Stimulated activated naive CD8-positive, alpha-beta T cell treated with anti-CD3 and anti-CD28 coated beads, Interleukin-15, amount 100 ng/mL, for 72 hours (primary cell): ENCODE data around the gene KRTAP12-2.
"Not testable (repeated sequence)": the region's sequence is repeated elsewhere in the genome, so short reads cannot be mapped to it uniquely, and the experiment has no call there.

Source experiments
- ATAC-seq: fragments of 150-1000 bp; cut with Tn5 transposase; 2 replicates; pipeline ENCODE4 v1.10.0; 2021; ENCODE audit warnings: mild to moderate bottlenecking, moderate library complexity
- DNase-seq, 2 donors: peaks; one replicate each; pipeline ENCODE4 v3.0.0; 2021 to 2022
- H3K27ac Mint-ChIP-seq, 2 donors: one replicate each; pipeline ENCODE4 v1.8.0; 2022; ENCODE audit warnings: mild to moderate bottlenecking in 2 of 2, mixed read lengths in 2 of 2, moderate library complexity in 2 of 2
- H3K27me3 Mint-ChIP-seq: one replicate; pipeline ENCODE4 v1.8.0; 2022; ENCODE audit warnings: mixed read lengths
- H3K4me1 Mint-ChIP-seq: one replicate; pipeline ENCODE4 v1.8.0; 2022; ENCODE audit warnings: mild to moderate bottlenecking, mixed read lengths
- H3K4me3 Mint-ChIP-seq, 2 donors: one replicate each; pipeline ENCODE4 v1.8.0; 2022; ENCODE audit warnings: mild to moderate bottlenecking in 2 of 2, mixed read lengths in 2 of 2, moderate library complexity in 1 of 2
- H3K9me3 Mint-ChIP-seq, 2 donors: one replicate each; pipeline ENCODE4 v1.8.0; 2022; ENCODE audit warnings: mixed read lengths in 2 of 2

KRTAP12-2 gene

DNA sequence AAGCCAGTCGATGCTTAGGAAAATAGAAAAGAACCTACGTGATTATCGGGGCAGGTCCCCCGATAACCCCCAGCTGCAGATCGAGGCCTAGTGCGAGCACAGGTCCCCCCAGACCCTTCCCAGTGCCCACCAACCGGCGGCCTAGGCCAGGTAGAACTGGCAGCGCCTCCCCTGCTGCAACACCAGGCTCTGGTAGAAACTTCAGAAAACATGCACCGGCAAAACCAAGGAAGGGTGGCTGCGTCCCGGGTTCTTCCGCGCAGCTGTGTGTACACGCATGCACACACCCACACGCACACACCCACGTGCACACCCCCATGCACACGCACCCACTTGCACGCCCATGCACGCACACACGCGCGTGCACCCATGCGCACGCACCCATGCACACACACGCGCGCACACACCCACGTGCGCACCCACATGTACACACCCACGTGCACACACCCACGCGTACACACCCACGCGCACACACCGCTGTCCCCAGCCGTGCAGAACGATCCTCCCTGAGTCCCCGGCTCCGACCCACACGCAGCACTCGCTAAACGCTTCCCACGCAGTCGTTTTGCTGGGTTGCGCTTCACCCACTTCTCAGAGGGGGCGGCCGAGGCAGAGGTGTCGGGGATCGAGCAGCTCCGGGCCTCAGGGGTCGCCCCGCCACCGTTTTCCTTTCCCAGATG is 39.4 kb upstream of the KRTAP12-2 start:
- Mint-ChIP-seq H3K27me3 (peaks cover 100% of the 10 kb centered on the region), H3K4me1 (peaks cover 45% of the 10 kb centered on the region), H3K9me3 (peaks cover 0 to 25% of the 10 kb centered on the region in 2 donors), H3K4me3 (peak overlapping the region in 1 of 2 donors; percentile 18), H3K27ac (no peak overlapping the region)
- no peak for ATAC-seq
- no peak for DNase-seq

DNA sequence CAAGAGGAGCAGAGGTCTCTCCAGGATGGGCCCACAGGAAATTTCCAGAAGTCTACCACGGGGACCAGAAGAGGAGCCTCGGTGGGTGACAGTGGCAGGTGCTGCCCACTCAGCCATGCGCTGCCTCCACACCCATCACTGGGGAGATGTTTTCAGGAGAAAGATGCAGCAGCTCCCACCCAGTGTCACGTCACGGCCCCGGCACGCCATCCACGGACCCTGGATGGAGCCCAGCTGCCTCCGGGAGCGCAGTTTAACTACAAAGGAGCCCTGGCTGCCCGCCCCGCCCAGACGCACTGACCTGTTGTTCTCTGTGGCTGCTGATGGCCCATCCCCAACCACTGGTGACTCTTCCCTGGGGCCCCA is 37.9 kb upstream of the KRTAP12-2 start:
- DNase-seq (no peak), ATAC-seq (no peak)
- peaks cover 100% of the 10 kb centered on the region for H3K27me3 Mint-ChIP-seq
- H3K4me1 Mint-ChIP-seq: peaks cover 34% of the 10 kb centered on the region
- no peak overlapping the region for H3K4me3 Mint-ChIP-seq
- no peak overlapping the region for H3K27ac Mint-ChIP-seq
- peaks cover 0 to 25% of the 10 kb centered on the region in 2 donors for H3K9me3 Mint-ChIP-seq

DNA sequence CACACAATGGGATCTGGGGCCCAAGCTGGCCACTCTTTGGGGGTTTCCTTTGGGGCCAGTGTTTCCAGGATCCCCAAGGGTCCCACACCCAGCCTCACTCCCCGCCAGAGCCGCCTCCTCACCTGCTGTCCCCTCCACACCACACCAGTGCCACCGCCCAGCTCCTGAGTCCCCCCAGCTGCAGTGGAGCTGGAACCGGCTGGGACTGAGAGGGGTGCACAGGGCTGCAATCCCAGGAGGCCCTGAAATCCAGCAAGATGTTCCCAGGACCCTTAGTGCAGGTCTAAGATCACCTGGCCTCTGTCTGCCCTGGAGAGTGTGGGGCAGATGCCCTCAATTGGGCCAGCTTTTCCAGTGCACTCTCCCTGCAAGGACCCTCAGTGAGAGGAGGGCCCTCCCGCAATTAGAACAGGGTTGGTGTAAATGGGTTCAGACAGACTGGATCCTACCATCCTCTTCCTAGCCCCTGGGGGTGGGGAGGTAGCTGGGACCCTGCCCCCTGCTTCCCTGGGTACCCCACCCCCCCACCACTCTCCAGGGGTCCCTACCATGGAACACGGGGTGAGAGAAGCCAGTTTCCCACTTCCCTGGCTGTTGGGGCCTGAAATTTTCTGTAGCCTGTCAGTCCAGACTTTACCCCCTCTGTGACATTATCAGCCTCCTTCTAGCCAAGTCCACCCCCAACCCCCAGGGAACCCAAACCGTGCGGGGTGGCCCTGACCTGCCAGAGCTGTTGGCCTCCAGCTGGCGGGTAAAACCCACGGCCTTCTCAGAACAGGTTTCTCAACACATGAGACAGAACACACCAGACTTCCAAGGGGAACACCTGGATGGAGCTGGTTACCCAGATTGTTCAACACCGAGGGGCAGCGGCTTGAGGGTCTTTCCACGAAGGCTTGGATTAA is 37.3 kb upstream of the KRTAP12-2 start:
- no peak for ATAC-seq
- Mint-ChIP-seq H3K4me1 (peaks cover 31% of the 10 kb centered on the region), H3K9me3 (peaks cover 0 to 25% of the 10 kb centered on the region in 2 donors), H3K27ac (no peak overlapping the region), H3K4me3 (no peak overlapping the region), H3K27me3 (peaks cover 100% of the 10 kb centered on the region)
- DNase-seq: no peak

DNA sequence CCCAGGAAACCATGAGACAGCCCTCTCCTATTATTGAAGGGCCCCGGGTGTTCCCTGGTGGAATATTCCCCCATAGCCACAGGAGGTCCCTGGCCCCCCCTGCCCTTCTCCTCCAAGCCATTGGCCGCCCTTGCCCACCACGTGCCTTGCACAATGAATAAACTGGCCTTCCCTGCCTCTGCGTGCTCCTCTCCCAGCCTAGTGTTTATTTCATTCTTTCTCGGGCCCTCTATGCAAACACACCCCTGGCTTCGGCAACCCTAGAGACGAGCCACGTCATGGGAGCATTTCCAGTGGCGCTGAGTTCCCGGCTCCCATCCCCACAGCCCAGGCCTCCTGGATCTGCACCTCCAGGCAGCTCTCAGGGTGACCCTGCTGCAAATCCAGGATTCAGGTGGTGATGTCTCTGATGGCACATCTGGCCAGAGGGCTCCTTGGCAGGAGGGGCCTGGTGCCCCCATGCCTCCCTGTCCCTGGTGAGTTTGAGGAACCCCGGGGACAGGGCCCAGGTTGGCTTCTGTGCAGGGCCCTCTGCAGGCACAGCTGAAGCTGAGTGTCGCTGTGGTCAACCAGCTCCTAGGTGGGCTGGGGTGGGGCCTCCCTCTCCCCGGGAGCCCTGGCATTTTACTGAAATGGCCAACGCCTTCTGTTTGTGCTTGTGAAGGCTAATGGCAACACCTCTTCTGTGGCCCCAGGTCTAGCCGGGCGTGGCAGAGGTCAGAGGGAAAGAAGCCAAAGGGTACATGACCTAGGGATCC is 36.4 kb upstream of the KRTAP12-2 start:
- H3K9me3 Mint-ChIP-seq: peaks cover 0 to 25% of the 10 kb centered on the region in 2 donors
- peaks cover 28% of the 10 kb centered on the region for H3K4me1 Mint-ChIP-seq
- no peak for DNase-seq
- ATAC-seq: no peak
- no peak overlapping the region for H3K4me3 Mint-ChIP-seq
- H3K27ac Mint-ChIP-seq: no peak overlapping the region
- peaks cover 100% of the 10 kb centered on the region for H3K27me3 Mint-ChIP-seq

DNA sequence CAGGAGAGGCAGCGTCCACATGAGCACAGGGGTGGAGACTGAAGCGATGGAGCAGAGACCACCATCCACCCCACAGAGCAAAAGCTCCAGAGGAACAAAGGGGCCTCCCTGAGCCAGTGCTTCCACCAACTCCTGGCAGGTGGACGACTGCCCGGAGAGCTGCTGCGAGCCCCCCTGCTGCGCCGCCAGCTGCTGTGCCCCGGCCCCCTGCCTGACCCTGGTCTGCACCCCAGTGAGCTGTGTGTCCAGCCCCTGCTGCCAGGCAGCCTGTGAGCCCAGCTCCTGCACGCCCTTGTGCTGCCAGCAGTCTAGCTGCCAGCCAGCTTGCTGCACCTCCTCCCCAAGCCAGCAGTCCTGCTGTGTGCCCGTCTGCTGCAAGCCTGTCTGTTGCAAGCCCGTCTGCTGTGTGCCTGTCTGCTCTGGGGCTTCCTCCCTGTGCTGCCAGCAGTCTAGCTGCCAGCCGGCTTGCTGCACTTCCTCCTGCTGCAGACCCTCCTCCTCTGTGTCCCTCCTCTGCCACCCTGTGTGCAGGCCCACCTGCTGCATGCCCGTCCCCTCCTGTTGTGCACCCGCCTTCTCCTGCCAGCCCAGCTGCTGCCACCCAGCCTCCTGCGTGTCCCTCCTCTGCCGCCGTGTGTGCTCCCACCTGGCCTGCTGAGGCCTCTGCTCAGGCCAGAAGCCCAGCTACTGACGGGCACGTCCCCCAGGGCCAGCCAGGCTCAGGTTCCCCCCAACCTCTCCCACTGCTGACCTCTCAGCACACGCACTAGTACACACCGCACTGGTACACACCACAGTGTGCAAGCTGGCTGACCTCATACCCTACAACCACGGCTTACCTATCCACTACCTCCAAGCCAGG is 35.6 kb upstream of the KRTAP12-2 start:
- H3K27me3 Mint-ChIP-seq: peaks cover 100% of the 10 kb centered on the region
- peak overlapping the region in 1 of 2 donors; percentile 65 for H3K27ac Mint-ChIP-seq
- ATAC-seq (no peak), DNase-seq (no peak)
- no peak overlapping the region for H3K4me3 Mint-ChIP-seq
- H3K4me1 Mint-ChIP-seq: peaks cover 28% of the 10 kb centered on the region
- H3K9me3 Mint-ChIP-seq: peaks cover 0 to 25% of the 10 kb centered on the region in 2 donors

DNA sequence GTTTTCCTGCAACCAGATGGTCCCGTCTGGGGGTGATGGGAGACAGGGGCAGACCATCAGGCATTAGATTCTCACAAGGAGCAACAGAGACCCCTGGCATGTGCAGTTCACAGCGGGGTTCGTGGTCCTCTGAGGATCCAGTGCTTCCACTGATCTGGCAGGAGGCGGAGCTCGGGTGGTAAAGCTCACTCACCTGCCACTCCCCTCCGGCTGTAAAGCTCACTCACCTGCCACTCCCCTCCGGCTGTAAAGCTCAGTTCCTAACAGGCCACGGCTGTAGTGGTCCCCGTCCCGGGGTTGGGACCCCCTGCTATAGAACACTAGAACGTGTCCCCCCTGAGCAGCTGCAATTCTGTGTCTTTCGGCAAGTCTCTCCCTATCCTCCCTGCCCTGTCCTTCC is 34.8 kb upstream of the KRTAP12-2 start:
- DNase-seq: no peak
- peaks cover 22% of the 10 kb centered on the region for H3K4me1 Mint-ChIP-seq
- ATAC-seq: no peak
- H3K27me3 Mint-ChIP-seq: peaks cover 100% of the 10 kb centered on the region
- peaks cover 0 to 25% of the 10 kb centered on the region in 2 donors for H3K9me3 Mint-ChIP-seq
- H3K4me3 Mint-ChIP-seq: no peak overlapping the region
- no peak overlapping the region for H3K27ac Mint-ChIP-seq

DNA sequence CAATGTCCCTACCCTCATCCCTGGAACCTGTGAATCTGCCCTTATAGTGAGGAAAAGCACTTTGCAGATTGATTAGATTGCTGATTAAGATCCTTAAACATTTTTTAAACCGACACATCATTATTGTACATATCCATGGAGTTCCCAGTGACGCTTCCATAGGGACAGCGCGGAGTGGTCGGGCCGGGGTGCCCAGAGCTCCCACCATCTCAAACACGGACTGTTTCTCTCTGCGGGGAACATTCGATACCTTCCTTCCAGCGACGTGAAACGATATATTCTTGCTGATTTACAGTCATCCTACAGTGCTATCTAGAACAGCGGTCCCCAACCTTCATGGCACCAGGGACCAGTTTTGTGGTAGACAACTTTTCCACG is 34.3 kb upstream of the KRTAP12-2 start:
- ATAC-seq (no peak), DNase-seq (no peak)
- H3K9me3 Mint-ChIP-seq: peaks cover 0 to 20% of the 10 kb centered on the region in 2 donors
- no peak overlapping the region for H3K4me3 Mint-ChIP-seq
- no peak overlapping the region for H3K27ac Mint-ChIP-seq
- peaks cover 100% of the 10 kb centered on the region for H3K27me3 Mint-ChIP-seq
- peaks cover 20% of the 10 kb centered on the region for H3K4me1 Mint-ChIP-seq

DNA sequence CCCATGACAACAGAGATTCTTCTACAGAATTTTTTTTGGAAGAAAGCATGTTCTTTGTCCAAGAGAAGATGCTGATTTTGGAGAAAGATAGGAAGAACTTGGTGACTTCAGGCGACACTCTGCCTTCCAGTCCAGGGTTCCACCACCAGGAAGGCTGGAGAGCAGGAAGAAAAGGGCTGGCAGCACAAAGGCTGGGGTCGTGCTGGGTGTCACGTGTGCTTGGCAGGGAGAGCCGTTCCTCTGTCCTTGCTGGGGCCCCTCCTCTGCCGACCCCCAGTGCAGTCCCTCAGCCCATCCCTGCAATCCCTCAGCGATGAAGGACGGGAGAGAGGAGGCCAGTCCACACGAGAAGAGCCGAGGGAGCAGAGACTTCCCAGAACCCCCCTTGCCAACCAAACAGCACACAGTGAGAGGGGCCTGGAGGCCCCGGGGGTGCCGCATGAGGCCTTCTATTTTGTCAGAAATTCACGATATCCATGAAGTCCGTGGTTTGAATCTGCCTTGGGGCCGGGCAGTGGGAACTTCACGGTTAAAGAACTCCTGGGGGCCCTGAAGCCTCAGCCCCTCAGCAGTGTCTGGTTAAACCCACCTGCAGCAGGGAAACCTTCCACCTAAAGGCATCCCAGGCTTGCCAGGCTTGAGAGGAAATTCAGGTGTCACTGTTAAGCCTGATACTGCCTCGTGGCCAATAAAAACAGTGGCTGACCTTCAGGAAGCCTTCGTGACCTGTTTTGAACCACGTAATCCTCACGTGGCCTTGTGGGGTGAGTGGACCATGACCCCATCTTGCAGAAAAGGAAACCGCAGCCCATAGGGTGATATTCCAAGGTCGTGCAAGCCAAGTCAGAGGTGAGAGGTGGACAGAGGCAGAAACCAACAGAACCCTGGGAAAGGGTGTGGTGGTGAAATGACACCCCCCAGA is 33.6 kb upstream of the KRTAP12-2 start:
- Mint-ChIP-seq H3K4me1 (peaks cover 22% of the 10 kb centered on the region), H3K27ac (peak overlapping the region in 1 of 2 donors; percentile 21), H3K4me3 (no peak overlapping the region), H3K9me3 (peaks cover 0 to 13% of the 10 kb centered on the region in 2 donors), H3K27me3 (peaks cover 100% of the 10 kb centered on the region)
- ATAC-seq: no peak
- DNase-seq: no peak

DNA sequence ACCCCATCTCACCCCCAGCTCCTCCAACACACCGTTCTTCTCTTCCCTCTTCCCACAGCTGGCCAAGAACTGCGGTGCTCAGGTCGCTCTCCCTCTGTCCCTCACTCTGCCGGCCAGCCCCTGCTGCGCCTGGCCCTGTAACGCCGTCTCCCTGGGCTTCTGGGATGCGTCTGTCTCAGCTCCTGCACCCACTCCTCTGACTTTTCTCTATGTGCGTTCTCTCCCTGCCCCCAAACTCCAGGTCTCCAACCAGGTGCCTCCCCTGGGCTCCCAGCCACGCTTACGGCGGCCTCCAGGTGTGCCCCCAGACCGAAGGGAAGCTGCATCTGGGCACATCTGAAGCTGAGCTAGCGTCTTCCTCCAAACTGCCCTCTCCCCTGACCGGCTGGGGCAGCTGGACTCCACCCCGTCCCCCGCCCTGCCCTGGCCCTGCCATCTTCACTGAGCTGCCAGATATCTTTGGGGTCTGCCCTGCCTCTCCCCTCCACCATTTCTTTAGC is 32.8 kb upstream of the KRTAP12-2 start:
- DNase-seq: no peak
- Mint-ChIP-seq H3K4me1 (peaks cover 29% of the 10 kb centered on the region), H3K9me3 (peaks cover 0 to 5% of the 10 kb centered on the region in 2 donors), H3K4me3 (no peak overlapping the region), H3K27me3 (peaks cover 94% of the 10 kb centered on the region), H3K27ac (no peak overlapping the region)
- no peak for ATAC-seq

DNA sequence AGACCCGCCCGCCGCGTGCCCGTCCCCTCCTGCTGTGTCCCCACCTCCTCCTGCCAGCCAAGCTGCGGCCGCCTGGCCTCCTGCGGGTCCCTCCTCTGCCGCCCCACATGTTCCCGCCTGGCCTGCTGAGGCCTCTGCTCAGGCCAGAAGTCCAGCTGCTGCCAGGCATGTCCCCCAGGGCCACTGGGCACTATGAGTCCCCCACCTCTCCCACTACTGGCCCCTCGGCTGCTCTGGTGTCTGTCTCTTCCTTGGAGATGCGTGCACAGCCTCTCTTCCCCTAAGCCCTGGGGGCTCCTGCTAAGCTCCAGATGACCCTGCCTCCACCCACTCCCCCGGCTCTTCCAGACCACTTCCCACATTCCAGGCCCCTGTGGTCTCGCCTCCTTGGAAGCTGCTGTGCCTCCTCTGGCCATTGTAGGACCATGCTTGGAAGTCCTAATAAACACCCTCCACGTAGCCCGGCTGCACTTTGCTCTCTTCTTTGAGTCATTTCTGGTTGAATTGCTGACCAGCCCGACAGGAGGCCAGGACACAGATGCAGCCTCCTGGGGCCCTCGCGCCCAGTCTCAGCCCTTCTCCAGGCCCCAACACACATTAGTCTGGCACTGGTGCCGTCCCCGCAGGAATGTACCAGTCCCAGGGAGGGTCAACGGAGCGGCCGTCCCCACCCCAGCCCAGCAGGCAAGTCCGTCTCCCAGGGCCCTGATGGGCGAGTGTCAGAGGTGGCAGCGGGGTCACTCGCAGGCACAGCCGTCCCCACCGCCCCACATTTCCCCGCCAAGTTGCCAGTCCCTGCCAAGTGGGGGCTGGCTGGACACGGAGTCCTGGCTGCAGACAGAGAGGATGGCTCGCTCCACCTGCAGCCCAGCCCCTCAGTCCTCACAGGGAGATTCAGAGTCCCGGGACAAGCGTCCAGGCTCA is 31.3 kb upstream of the KRTAP12-2 start:
- ATAC-seq: no peak
- Mint-ChIP-seq H3K4me1 (peaks cover 29% of the 10 kb centered on the region), H3K27ac (no peak overlapping the region), H3K27me3 (peaks cover 79% of the 10 kb centered on the region), H3K4me3 (no peak overlapping the region), H3K9me3 (peaks cover 11 to 13% of the 10 kb centered on the region in 2 donors)
- DNase-seq: no peak

DNA sequence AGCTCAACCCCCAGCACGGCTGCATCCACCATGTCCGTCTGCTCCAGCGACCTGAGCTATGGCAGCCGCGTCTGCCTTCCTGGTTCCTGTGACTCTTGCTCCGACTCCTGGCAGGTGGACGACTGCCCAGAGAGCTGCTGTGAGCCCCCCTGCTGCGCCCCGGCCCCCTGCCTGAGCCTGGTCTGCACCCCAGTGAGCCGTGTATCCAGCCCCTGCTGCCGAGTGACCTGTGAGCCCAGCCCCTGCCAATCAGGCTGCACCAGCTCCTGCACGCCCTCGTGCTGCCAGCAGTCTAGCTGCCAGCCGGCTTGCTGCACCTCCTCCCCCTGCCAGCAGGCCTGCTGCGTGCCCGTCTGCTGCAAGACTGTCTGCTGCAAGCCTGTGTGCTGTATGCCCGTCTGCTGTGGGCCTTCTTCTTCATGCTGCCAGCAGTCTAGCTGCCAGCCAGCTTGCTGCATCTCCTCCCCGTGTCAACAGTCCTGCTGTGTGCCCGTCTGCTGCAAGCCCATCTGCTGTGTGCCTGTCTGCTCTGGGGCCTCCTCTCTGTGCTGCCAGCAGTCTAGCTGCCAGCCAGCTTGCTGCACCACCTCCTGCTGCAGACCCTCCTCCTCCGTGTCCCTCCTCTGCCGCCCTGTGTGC is 30.6 kb upstream of the KRTAP12-2 start, which contains the start of gene KRTAP10-12:
KRTAP10-12 (plus strand) TSS at position 1 of the 639 bp plus-strand sequence; CDS start at position 31, 30 bp downstream.
- peak within 1 kb of the TSS in 1 of 2 donors; percentile 72 for H3K27ac Mint-ChIP-seq
- peaks cover 19 to 20% of the 10 kb centered on the region in 2 donors for H3K9me3 Mint-ChIP-seq
- not testable (repeated sequence) for ATAC-seq, DNase-seq, H3K4me3 Mint-ChIP-seq
- peaks cover 29% of the 10 kb centered on the region for H3K4me1 Mint-ChIP-seq
- peaks cover 71% of the 10 kb centered on the region for H3K27me3 Mint-ChIP-seq

DNA sequence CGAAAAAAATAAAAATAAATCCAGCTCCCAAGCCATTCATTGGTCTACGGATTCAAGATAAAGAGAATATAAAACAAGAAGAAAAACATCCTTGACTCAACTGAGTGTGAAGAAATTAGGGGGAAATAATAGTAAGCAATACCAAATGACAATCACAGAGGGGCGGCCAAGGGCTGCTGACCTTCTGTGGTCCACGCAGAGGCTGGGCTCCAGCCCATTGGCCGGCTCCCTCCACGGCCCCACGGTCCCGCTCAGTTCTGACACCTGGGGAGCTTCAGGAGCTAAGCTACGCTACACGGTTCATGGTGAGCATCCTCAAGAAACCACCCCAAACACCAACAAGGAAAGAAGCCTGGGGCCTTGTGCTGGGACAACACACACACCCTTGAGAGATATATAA is 29.8 kb upstream of the KRTAP12-2 start:
- ATAC-seq (no peak), DNase-seq (no peak)
- Mint-ChIP-seq H3K4me3 (no peak overlapping the region), H3K27ac (peak overlapping the region in 1 of 2 donors; percentile 64), H3K9me3 (peaks cover 20% of the 10 kb centered on the region in 2 donors), H3K4me1 (peaks cover 34% of the 10 kb centered on the region), H3K27me3 (peaks cover 64% of the 10 kb centered on the region)
